Measurements from ENCODE around the gene MYH9.

GRCh38 chr22:36258701-36259614 lies 128.8 kb downstream of the MYH9 start:
- TF ChIP-seq EZH2 (IDR thresholded peaks at IDR 0.05; ENCODE audit: borderline replicate concordance): no peak
- no peak for TF ChIP-seq CTCF (IDR thresholded peaks at IDR 0.05; ENCODE audit: poor library complexity)

Measured in hepatocyte (in vitro differentiated cells).